GM21576 (cell line): ENCODE measurements around the gene TACO1.

Experiments
- ATAC-seq: cut with Tn5 transposase; IDR thresholded peaks from one replicate; pipeline ENCODE4 v1.9.1; 2021; ENCODE audit warnings: mild to moderate bottlenecking, moderate library complexity; ENCODE audit not compliant: unreplicated experiment

TACO1 gene

DNA sequence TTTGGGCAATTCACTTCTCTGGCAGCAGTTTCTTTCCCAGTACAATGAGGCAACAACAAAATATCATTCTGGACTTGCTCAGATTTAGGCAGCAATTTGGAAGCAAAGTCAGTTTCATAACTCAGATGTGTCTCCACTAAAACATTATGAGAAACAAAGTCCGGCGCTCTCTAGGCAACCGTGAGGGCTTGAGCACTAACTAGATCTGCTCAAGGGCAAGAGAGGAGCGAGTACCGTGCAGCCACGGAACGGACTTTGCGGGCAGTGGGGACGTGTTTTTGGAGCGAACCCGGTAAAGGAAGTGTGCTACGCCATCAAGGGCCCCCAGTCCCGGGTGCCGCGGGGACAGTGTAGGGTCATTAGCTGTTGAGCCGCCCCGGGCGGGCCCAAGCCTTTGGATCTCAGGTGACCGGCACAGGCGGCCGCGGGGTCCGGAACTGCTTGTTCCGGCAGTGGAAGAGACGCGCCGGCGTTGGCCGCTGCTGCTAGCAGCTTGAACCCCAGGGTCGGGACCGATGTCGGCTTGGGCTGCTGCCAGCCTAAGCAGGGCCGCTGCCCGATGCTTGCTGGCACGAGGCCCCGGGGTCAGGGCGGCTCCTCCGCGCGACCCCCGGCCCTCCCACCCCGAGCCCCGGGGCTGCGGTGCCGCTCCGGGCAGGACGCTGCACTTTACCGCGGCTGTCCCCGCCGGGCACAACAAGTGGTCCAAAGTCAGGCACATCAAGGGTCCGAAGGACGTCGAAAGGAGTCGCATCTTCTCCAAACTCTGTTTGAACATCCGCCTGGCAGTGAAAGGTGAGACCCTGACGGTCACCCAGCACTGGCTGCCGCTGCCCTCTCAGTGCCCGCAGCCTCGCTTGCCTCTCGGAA lies at the start of gene TACO1:
Gene TACO1, plus strand, starts transcription at position 327 of the 870 bp plus-strand sequence. Its CDS starts 189 bp downstream, at position 516.
- ATAC-seq = peak; percentile 78

DNA sequence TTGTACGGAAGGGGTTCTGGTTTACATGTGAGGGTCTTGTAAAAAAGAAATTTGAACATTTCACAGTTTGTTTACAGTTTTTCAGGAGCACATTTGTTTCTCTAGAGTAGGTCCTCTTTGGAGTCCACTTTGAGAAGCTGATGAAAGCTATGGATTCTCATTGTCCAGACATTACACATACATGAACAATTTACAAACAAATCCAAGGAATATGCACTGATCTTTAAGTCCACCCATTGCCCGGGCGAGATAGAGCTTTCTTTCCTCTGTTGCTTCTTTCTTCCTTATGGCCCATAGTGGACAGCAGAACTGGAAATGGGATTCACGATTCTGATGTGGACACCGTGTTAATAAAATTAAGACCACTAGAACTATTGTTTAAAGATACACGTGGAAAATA lies 48.5 kb upstream of the TACO1 start:
- ATAC-seq = no peak

DNA sequence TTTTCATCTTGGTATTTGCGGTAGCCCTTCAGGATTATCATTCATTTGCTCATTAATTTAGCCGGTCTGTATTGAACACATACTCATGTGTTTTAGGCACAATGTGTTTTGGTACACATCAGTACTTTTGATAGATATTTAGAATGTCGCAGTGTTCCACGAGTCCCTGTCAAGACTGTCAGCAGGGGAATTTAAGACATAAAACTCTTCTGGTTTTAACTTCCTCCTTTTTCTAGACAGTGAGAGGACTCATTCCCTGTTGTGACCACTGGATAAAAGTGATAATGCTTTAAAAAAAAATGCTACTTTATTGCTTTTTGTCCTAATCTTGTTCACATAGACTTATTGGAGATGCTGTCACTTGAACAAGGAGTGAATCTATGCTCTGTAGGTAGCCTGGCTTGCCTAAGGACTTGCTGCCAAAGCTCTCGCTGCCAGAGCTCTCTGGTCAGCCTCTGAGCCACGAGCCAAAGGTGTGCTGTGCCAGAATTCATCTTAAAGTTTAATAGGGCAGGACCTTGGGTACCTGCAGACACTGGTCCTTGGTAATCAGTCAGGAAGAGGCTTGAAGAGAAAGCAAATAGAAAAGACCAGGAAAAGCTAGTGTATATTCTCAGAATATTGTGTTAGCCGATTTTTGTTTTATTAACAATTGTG lies 45.1 kb upstream of the TACO1 start:
- ATAC-seq = no peak

DNA sequence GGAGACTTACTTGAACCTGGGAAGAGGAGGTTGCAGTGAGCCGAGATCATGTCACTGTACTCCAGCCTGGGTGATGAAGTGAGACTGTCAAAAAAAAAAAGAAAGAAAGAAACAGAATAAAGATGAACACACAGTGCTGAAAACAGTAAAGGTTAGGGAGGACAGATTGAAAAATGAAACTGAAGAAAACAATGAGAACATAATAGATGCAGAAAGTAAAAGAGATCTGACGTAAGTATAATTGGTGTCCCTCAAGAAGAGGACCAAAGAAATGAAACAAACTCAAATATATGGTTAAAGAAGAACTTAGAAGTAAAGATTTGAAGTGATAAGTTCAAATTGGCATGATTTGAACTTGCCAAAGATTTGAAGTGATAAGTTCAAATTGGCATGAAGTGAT lies 43.3 kb upstream of the TACO1 start:
- no peak for ATAC-seq

DNA sequence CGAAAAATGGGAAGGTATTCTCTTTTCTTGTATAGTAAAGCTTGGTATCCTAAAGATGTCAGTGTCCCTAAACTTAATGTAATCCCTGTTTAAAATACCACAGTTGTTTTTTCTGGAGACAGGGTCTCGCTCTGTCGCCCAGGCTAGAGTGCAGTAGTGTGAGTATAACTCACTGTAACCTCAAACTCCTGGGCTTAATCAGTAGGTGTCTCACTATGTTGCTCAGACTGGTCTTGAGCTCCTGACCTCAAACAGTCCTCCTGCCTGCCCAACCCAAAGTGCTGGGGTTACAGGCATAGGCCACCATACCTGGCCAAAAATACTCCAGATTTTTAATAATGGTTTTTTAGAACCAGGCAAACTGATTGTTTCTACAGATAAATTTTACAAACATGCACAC lies 42.3 kb upstream of the TACO1 start:
- ATAC-seq = no peak

DNA sequence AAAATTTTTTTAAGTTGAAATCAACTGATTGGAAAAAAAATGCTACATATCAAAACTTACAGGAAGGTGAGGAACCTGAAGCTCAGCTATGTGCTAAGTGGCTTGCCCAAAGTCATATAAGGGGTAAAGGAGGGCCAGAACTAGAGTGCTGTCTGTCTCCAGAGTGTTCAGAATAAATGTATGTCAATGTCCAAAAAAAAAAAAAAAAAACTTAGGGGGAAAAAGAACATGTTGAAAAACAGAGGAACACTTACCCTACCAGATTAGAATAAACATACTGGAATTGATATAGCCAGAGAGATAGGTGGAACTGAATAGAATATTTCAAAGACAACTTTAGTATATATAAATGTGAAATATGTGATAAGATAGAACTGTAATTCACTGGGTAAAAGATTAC lies 38.9 kb upstream of the TACO1 start:
- no peak for ATAC-seq

DNA sequence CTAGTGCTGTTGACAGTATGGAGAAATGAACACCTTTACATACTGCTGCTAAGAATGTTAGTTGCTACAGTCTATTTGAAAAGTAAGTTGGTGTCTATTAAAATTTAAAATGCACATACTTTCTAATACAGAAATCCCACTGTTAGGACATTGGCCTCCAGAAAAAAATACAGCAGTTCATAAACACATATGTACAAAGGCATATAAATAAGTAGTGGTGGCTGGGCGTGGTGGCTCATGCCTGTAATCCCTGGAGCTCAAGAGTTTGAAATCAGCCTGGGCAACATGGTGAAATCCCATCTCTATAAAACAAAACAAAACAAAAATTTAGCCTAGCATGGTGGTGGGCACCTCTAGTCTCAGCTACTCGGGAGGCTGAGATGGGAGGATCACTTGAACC lies 37.4 kb upstream of the TACO1 start:
- no peak for ATAC-seq

DNA sequence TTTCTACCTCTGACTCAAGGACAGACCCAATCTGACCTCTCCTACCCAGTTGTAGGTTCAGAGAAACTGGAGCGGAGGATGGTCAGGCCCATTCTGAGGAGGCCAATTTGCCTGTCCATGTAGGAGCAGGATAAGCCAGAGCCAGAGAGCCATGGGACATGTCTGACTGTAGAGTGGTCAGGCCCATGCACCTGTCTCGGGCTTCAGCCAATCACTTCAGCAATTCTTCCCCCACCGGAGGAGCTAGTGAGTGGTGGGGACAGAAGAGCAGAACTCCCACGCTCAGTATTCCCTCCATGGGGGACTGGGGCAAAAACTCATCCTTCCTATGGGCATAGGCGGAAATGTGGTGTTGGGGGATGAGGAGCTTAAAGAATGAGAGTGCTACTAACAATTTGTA lies 36.1 kb upstream of the TACO1 start:
- ATAC-seq = no peak

DNA sequence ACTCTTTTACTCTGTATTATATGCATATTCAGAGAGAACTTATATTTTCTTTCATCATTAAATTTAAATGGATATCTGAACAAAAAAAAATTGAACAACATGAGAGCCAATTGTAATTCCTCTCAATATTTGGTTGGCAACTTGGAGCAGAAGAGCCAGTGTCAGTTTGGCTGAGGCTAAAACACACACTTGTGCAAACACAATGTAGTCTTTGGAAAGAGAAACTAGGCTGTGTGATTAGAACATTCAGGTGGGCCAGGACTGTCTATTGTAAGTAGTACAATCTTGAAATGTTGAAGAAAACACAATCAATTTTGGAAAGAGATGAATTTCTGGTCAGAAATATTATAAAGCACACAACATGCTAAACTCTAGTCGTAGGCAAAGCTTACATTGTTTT lies 33.5 kb upstream of the TACO1 start:
- ATAC-seq = no peak

DNA sequence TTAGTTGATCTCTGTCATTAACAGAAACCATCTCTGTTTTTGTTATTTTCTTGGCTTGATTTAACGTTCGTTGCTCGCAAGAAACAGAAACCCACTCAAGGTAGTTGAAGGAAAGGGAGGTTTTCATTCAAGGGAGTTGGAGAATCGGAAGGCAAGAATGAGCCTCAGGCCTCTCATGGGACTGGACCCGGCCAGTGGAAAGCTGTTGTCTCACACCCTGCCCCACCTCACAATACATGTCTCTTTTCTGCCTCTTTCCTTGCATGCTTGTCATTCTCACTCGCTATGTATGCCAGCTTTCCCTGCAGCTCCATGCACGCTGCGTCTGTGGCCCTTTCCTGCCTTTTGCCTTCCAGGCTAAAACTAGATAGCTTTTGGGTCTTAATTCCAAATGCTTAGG lies 32.1 kb upstream of the TACO1 start:
- no peak for ATAC-seq

DNA sequence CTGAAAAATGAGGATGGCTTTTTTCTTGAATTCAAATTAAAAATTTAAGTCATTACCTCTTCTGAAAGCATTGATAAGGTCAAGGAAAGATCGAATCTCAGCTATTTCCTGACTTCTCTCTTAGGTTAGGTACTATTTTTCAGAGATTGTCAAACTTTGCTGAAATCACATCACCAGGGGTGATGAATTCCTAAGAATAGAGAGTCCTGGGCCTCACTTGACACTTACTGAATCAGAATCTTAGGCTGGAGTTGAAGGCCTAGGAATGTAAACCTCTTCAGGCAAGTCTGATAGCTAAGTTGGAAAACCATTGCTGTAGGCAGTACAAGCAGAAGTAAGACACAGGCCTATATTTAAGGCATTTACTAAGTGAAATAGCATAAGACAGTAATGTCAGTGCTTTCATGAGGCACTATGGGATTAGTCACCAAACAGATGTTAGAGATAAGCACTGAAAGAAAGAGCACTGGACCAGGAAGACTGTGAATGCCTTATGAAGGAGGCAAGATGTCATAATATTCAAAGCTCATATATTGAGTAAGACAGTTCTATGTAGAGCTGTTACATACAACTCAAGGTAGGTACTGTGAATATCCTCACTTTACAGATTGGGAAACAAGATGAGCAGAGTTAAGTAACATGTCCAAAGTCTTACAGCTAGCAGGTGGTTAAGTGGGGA lies 28.9 kb upstream of the TACO1 start:
- ATAC-seq = no peak

DNA sequence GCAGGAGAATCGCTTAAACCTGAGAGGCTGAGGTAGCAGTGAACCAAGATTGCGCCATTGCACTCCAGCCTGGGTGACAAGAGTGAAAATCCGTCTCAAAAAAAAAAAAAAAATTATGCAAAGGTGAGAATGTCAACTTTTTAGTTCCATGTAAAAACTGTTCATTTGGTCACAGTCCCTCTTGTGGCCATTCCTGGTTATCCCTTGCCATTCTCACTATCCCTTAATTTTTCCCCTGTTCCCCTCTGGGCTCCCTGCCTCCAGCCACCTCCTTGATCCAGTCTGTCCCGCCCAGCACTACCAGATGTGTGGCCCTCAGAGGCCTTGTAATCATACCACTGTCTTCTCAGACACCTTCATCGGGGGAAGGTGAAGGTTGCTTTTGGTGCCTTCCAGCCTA lies 27.1 kb upstream of the TACO1 start:
- ATAC-seq = no peak

DNA sequence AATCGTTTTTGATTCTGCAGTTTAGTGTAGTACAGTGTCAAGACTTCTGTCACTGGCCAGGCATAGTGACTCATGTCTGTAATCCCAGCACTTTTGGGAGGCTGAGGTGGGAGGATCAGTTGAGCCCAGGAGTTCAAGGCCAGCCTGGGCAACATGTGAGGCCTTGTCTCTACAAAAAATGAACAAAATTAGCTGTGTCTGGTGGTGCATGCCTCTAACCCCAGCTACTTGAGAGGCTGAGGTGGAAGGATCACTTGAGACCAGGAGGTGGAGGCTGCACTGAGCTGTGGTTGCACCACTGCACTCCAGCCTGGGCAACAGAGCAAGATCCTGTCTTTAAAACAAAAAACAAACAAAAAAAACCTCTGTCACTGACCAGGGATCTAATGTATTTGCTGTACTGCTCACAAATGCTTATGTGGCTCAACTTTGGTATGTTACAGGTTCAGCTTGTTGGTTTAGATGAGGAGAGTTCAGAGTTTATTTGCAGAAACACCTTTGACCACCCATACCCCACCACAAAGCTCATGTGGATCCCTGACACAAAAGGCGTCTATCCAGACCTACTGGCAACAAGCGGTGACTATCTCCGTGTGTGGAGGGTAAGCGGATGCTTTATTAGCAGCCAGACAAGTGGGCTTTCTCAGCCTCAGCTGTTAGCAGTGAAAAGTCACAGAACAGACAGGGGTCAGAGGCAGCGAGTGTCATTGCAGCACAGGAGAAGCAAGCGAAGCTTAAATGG lies 22.5 kb upstream of the TACO1 start:
- no peak for ATAC-seq

DNA sequence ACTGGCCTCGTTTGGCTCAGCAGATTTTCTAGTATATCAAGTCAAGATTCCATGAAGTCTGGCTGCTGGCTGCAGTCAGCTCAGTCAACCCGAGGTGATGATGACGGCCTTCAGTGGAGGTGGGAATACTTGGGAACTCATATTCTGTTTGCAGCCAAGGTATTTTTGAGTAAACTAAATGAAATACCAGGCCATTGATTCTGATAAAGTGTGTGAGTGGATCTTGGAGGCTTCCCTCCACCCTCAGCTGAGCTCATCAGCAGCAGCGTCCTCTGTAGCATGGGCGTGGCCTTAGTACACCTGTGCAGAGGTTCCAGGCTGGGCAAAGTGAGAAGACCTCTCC lies 22.0 kb upstream of the TACO1 start:
- no peak for ATAC-seq

DNA sequence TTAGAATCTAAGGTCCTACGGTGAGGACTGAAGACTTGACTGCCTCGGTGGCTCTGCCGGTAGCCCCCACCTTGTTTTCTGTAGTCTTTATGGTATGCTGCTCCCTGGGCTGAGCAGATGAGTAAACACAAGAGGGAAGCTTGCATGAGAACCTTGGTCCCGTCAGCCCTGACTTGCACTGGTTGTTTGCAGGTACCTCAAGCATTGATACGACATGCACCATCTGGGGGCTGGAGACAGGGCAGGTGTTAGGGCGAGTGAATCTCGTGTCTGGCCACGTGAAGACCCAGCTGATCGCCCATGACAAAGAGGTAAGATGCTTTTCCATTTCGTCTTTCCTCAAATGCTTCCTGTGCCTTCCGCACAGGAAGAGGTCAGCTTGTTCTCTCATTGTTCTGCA lies 21.1 kb upstream of the TACO1 start:
- no peak for ATAC-seq

DNA sequence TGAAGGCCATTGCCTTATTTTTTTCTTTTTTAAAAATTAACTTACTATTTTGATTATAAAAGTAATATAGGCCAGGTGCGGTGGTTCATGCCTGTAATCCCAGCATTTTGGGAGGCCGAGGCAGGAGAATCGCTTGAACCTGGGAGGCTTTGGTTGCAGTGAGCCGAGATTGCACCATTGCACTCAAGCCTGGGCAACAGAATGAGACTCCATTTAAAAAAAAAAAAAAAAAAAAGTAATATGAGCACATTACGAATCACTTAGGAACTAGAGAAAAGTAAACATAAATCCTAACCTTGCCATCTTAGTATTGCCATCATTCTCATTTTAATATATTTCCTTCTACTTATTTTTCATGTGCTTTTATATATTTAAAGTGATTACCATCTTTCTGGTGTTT lies 12.9 kb upstream of the TACO1 start:
- no peak for ATAC-seq

DNA sequence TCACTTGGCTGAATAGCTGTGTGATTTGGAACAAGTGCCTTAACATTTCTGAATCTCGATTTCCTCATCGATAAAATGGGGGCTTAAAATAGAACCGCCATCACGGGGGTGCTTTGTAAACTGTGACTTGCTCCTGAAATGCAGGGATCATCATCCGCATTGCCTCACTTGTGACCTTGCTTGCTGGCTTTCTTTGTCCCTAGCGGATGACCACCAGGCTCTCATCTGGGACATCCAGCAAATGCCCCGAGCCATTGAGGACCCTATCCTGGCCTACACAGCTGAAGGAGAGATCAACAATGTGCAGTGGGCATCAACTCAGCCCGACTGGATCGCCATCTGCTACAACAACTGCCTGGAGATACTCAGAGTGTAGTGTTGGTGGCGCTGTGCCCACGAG lies 11.9 kb upstream of the TACO1 start:
- no peak for ATAC-seq

DNA sequence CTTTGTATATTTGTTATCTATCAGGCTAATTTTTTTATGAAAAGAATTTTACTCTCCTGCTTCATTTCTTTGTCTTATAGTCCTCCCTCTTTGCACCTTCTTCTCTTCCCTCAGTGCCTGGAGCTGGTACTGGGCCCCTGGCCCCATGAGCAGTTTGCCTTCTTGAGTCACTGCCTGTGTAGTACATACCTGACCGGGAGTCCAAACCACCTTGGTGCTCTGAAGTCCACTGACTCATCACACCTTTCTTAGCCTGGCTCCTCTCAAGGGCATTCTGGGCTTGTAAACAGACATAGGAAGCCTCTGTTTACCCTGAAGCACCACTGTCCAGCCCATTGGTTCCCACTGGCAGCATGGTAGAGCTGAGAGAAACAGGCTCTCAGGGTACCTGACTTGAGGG lies 11.0 kb upstream of the TACO1 start:
- no peak for ATAC-seq

DNA sequence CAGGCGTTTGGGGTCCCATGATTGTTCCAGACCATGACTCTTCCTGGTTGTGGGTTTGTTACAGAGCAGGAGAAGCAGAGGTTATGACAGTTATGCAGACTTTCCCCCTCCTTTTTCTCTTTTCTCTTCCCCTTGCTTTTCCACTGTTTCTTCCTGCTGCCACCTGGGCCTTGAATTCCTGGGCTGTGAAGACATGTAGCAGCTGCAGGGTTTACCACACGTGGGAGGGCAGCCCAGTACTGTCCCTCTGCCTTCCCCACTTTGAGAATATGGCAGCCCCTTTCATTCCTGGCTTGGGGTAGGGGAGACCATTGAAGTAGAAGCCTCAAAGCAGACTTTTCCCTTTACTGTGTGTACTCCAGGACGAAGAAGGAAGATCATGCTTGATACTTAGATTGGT lies 7.9 kb upstream of the TACO1 start:
- no peak for ATAC-seq

DNA sequence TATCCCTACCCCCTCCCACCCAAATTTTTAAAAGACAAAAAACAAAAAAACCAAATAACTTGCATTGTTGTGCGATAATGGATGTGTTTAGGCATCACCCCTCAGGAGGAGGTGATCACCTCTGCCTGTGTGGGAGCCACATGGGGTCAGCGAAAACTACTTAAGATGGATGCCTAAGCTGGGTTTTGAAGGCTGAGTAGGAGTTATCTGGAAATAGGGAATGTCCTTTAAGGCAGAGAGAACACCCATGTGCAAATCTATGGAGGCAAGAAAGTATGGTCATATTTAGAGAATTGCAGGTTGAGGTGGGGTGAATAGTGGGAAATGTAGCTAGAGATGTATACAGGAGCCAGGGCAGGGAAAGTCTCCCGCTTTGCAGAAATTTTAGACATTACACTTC lies 5.6 kb upstream of the TACO1 start:
- no peak for ATAC-seq

DNA sequence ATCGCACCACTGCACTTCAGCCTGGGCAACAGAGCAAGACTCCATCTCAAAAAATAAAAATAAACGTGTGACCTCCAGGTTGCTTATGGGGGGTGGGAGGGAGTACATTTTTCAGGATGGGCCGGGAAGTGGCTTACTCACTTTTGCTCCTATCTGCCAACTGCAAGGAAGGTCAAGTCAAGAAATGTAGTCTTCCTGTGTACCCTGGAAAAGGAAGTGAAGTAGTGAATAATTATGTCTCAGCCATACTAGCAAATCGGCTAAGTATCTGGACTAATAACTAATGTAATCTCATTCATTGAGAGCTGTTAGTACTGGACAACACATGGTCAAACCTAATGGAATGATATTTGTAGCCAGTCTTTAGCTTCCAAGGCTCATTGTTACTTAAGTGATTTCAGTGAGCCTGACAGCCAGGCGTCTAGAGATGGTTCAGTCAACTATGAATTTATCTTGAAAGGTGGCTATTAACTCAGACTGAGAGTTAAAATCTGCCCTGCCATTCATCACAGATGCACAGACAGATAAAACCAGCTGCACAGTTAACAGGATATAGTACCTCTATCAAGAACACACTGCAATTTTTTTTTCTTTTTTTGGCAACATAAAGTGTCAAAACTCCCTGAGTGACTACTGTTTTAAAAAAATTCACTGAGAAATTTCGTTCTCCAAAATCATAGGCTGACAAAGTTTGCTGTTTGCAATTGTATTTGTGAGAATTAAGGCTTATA lies 3.7 kb upstream of the TACO1 start:
- no peak for ATAC-seq
